ENCODE measurements around the gene WAS.

The WAS gene

DNA sequence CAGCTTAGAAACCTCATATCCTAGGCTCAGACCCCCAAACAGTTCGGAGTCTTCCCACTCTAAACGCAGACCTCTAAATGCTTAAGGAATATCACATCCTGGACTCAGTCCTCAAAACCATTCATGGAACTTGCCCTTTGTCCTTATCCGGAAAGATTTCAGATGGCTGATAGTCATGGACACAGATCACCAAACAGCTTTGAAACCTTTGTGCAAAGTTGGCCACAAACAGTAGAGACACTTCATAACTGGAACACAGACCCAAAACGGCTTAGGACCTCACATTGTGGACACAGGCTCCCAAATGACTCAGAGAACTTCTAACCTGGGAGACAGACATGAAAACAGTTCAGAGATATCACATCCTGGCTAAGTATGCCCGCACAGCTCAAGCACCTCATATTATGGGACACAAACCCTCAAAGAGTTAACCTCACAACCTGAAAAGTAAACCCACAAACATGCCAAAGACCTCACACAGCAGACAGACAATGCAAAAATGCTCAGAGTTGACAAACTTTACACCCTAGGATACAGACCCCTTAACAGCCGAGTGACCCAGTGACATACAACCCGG is 28.4 kb downstream of the WAS start:
- Histone ChIP-seq H3K79me2 (ENCODE audit: insufficient read depth, low read length) (no peaks in the 10 kb centered on the region), H3K27me3 (ENCODE audit: insufficient read depth, low read length, poor library complexity, severe bottlenecking) (no peaks in the 10 kb centered on the region), H3F3A (ENCODE audit: low read depth) (no peaks in the 10 kb centered on the region), H3K4me1 (ENCODE audit: insufficient read depth, low read length, poor library complexity, severe bottlenecking) (no peaks in the 10 kb centered on the region), H2AFZ (ENCODE audit: low read length) (no peak overlapping the region), H3K9me3 (ENCODE audit: insufficient read depth, low read depth, low read length) (no peaks in the 10 kb centered on the region), H3K36me3 (ENCODE audit: insufficient read depth, low read length) (peaks cover 7% of the 10 kb centered on the region; the same call in 1 of the 2 replicates), H3K4me2 (ENCODE audit: low read depth, low read length, poor library complexity, severe bottlenecking) (no peak overlapping the region), H3K4me3 (ENCODE audit: low read length, poor library complexity, severe bottlenecking) (no peak overlapping the region), H3K9ac (ENCODE audit: low read depth, low read length, poor library complexity, severe bottlenecking) (no peak overlapping the region), H3K9me2 (replicated peaks; ENCODE audit: low read depth, low read length) (no peaks in the 10 kb centered on the region), H4K20me1 (ENCODE audit: insufficient read depth, low read length, poor library complexity, severe bottlenecking) (no peaks in the 10 kb centered on the region)
- TF ChIP-seq, protein P1, sequence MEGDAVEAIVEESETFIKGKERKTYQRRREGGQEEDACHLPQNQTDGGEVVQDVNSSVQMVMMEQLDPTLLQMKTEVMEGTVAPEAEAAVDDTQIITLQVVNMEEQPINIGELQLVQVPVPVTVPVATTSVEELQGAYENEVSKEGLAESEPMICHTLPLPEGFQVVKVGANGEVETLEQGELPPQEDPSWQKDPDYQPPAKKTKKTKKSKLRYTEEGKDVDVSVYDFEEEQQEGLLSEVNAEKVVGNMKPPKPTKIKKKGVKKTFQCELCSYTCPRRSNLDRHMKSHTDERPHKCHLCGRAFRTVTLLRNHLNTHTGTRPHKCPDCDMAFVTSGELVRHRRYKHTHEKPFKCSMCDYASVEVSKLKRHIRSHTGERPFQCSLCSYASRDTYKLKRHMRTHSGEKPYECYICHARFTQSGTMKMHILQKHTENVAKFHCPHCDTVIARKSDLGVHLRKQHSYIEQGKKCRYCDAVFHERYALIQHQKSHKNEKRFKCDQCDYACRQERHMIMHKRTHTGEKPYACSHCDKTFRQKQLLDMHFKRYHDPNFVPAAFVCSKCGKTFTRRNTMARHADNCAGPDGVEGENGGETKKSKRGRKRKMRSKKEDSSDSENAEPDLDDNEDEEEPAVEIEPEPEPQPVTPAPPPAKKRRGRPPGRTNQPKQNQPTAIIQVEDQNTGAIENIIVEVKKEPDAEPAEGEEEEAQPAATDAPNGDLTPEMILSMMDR (conservative IDR thresholded peaks at IDR 0.05; ENCODE audit: low read length) = no peak
- TF ChIP-seq EZH2phosphoT487 (IDR thresholded peaks at IDR 0.05; ENCODE audit: borderline replicate concordance) = no peak

DNA sequence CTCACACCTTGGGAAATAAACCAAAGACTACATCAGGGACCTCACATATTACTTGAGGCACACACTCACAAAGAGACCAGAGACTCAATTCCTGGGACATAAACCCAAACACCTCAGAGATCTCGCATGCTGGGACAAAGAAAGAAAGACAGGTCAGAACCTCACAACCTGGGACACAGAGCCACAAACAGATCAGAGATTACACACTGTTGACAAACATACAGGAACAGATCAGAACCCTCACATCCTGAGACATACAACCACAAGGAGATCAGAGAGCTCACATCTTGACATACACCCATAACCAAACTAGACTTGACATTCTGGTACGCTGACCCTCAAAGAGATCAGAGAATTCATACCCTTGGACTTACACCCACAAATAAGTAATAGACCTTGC is 30.2 kb downstream of the WAS start:
- Histone ChIP-seq H3F3A (ENCODE audit: low read depth) (no peaks in the 10 kb centered on the region), H2AFZ (ENCODE audit: low read length) (no peak overlapping the region), H3K27me3 (ENCODE audit: insufficient read depth, low read length, poor library complexity, severe bottlenecking) (no peaks in the 10 kb centered on the region), H3K36me3 (ENCODE audit: insufficient read depth, low read length) (no peaks in the 10 kb centered on the region), H3K79me2 (ENCODE audit: insufficient read depth, low read length) (no peaks in the 10 kb centered on the region), H3K9me2 (replicated peaks; ENCODE audit: low read depth, low read length) (no peaks in the 10 kb centered on the region), H4K20me1 (ENCODE audit: insufficient read depth, low read length, poor library complexity, severe bottlenecking) (no peaks in the 10 kb centered on the region), H3K4me2 (ENCODE audit: low read depth, low read length, poor library complexity, severe bottlenecking) (no peak overlapping the region), H3K9me3 (ENCODE audit: insufficient read depth, low read depth, low read length) (no peaks in the 10 kb centered on the region), H3K9ac (ENCODE audit: low read depth, low read length, poor library complexity, severe bottlenecking) (no peak overlapping the region), H3K4me1 (ENCODE audit: insufficient read depth, low read length, poor library complexity, severe bottlenecking) (no peaks in the 10 kb centered on the region), H3K4me3 (ENCODE audit: low read length, poor library complexity, severe bottlenecking) (no peak overlapping the region)
- no peak for TF ChIP-seq EZH2phosphoT487 (IDR thresholded peaks at IDR 0.05; ENCODE audit: borderline replicate concordance)
- TF ChIP-seq, protein P1 (conservative IDR thresholded peaks at IDR 0.05; ENCODE audit: low read length) = no peak

DNA sequence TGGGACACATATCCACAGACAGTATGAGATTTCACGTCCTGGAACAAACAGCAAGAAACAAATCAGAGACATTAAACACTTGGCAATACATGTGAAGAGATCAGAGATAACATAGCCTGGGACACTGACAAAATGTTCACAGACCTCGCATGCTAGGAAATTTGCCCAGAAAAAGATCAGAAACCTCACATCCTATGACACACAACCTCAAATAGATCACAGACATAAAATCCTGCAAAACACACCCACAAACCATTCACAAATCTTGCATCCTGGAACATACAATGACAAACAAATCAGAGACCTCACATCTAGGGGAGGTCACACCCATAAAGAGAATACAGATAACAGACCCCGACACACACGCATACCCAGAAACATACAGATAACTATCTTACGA is 31.0 kb downstream of the WAS start:
- H3K27me3 ChIP-seq (ENCODE audit: insufficient read depth, low read length, poor library complexity, severe bottlenecking) = no peaks in the 10 kb centered on the region
- H3K9me3 ChIP-seq (ENCODE audit: insufficient read depth, low read depth, low read length) = no peaks in the 10 kb centered on the region
- no peaks in the 10 kb centered on the region for H3K79me2 ChIP-seq (ENCODE audit: insufficient read depth, low read length)
- H3K36me3 ChIP-seq (ENCODE audit: insufficient read depth, low read length) = no peaks in the 10 kb centered on the region
- no peak overlapping the region for H3K9ac ChIP-seq (ENCODE audit: low read depth, low read length, poor library complexity, severe bottlenecking)
- no peaks in the 10 kb centered on the region for H4K20me1 ChIP-seq (ENCODE audit: insufficient read depth, low read length, poor library complexity, severe bottlenecking)
- H2AFZ ChIP-seq (ENCODE audit: low read length) = no peak overlapping the region
- H3K4me2 ChIP-seq (ENCODE audit: low read depth, low read length, poor library complexity, severe bottlenecking) = no peak overlapping the region
- no peak overlapping the region for H3K4me3 ChIP-seq (ENCODE audit: low read length, poor library complexity, severe bottlenecking)
- no peak for TF ChIP-seq EZH2phosphoT487 (IDR thresholded peaks at IDR 0.05; ENCODE audit: borderline replicate concordance)
- TF ChIP-seq, protein P1 (conservative IDR thresholded peaks at IDR 0.05; ENCODE audit: low read length) = no peak
- no peaks in the 10 kb centered on the region for H3F3A ChIP-seq (ENCODE audit: low read depth)
- H3K4me1 ChIP-seq (ENCODE audit: insufficient read depth, low read length, poor library complexity, severe bottlenecking) = no peaks in the 10 kb centered on the region
- H3K9me2 ChIP-seq (replicated peaks; ENCODE audit: low read depth, low read length) = no peaks in the 10 kb centered on the region
